Keratinocyte (primary cell): ENCODE measurements around the gene PALD1. TPM values are rescaled to one million over a fixed set of nuclear protein-coding genes. Genes with fewer than 3 reads are reported as not detected.

Experiments
- DNase-seq: peaks from one replicate; pipeline ENCODE4 v3.0.0-alpha.2; 2011; ENCODE audit warnings: low read depth, missing footprints, low spot score
- FAIRE-seq: peaks from 2 replicates; lab custom pipeline; 2011; peaks lifted over from hg19 to GRCh38; lab: Jason Lieb, UNC
- H2AFZ ChIP-seq: 2 replicates; pipeline ENCODE4 v1.6.0; 2012; ENCODE audit warnings: low read length, control low read depth, inconsistent platforms; ENCODE audit not compliant: control insufficient read depth
- H3K27ac ChIP-seq: 2 replicates; pipeline ENCODE4 v1.5.1; 2011; ENCODE audit warnings: low read length; ENCODE audit not compliant: control insufficient read depth, insufficient read depth
- H3K27me3 ChIP-seq: 3 replicates; pipeline ENCODE4 v1.6.0; 2011; ENCODE audit warnings: low read length; ENCODE audit not compliant: control insufficient read depth, insufficient read depth; ENCODE audit errors: extremely low read depth
- H3K36me3 ChIP-seq, 2 experiments: 2 replicates in 1 of 2; 3 replicates in 1 of 2; pipeline ENCODE4 v1.5.1; 2011; ENCODE audit warnings: low read length in 2 of 2, mild to moderate bottlenecking in 1 of 2; ENCODE audit not compliant: control insufficient read depth in 2 of 2, insufficient read depth in 2 of 2; ENCODE audit errors: extremely low read depth in 1 of 2
- H3K4me1 ChIP-seq: 3 replicates; pipeline ENCODE4 v1.5.1; 2011; ENCODE audit warnings: low read length; ENCODE audit not compliant: control insufficient read depth, insufficient read depth; ENCODE audit errors: extremely low read depth
- H3K4me2 ChIP-seq: 3 replicates; pipeline ENCODE4 v1.6.0; 2011; ENCODE audit warnings: low read depth, low read length; ENCODE audit not compliant: control insufficient read depth, insufficient read depth; ENCODE audit errors: extremely low read depth
- H3K4me3 ChIP-seq, 3 experiments: fragments of 200-600 bp in 1 of 3; sonication (generic) in 1 of 3; 2 replicates in 2 of 3; 3 replicates in 1 of 3; pipeline ENCODE4 v1.5.1; 2011 to 2016; ENCODE audit warnings: low read length in 3 of 3, mild to moderate bottlenecking in 3 of 3, control low read depth in 2 of 3, inconsistent platforms in 1 of 3, low read depth in 1 of 3, mixed read lengths in 1 of 3, mixed run types in 1 of 3, moderate library complexity in 1 of 3; ENCODE audit not compliant: control insufficient read depth in 2 of 3, insufficient read depth in 2 of 3; ENCODE audit errors: extremely low read depth in 1 of 3
- H3K79me2 ChIP-seq: 2 replicates; pipeline ENCODE4 v1.6.0; 2012; ENCODE audit warnings: low read length; ENCODE audit not compliant: control insufficient read depth, insufficient read depth
- H3K9ac ChIP-seq: 3 replicates; pipeline ENCODE4 v1.6.0; 2011; ENCODE audit warnings: low read length; ENCODE audit not compliant: control insufficient read depth, insufficient read depth; ENCODE audit errors: extremely low read depth
- H3K9me1 ChIP-seq: 3 replicates; pipeline ENCODE4 v1.6.0; 2011; ENCODE audit warnings: low read length; ENCODE audit not compliant: control insufficient read depth, insufficient read depth; ENCODE audit errors: extremely low read depth
- H3K9me3 ChIP-seq: 2 replicates; pipeline ENCODE4 v1.5.1; 2012; ENCODE audit warnings: low read depth, low read length; ENCODE audit not compliant: control insufficient read depth
- H4K20me1 ChIP-seq: 3 replicates; pipeline ENCODE4 v1.6.0; 2011; ENCODE audit warnings: low read length; ENCODE audit not compliant: control insufficient read depth, insufficient read depth; ENCODE audit errors: extremely low read depth
- EZH2 ChIP-seq: IDR thresholded peaks from one replicate; pipeline ENCODE4 v1.6.1; 2012; ENCODE audit warnings: inconsistent platforms, mild to moderate bottlenecking, low read length, moderate library complexity
- dilution Hi-C: fragments of 300-500 bp; cut with MboI; formaldehyde crosslinking; loops from one replicate; pipeline ENCODE4 v1.7.0; 2020; ENCODE audit warnings: low sequenced_read_pairs; ENCODE audit not compliant: extremely low pct_ligation_motif_present
- polyA plus RNA-seq, 5 experiments: library from polyadenylated mRNA; depleted of rRNA in 3 of 5; stranded (reverse) in 3 of 5; stranded (forward) in 1 of 5; unstranded in 1 of 5; fragments of >200 nt; gene quantifications; 1 replicate in 1 of 5; 2 replicates in 3 of 5; 3 replicates in 1 of 5; pipeline versions ENCODE4 v1.2.1 to v1.2.3, GENCODE V29; 2011 to 2012; ENCODE audit warnings: missing spikeins in 2 of 5, low read depth in 1 of 5, low replicate concordance in 1 of 5
- TF ChIP-seq, protein P1 (sequence below), 3 experiments: IDR thresholded peaks in 1 of 3; conservative IDR thresholded peaks in 1 of 3; optimal IDR thresholded peaks in 1 of 3; 2 replicates in 2 of 3; 3 replicates in 1 of 3; pipeline versions ENCODE3 to v1.5.1; 2011; ENCODE audit warnings: low read length in 3 of 3, mild to moderate bottlenecking in 3 of 3, moderate library complexity in 2 of 3, control low read depth in 1 of 3, inconsistent platforms in 1 of 3; ENCODE audit not compliant: insufficient read depth in 2 of 3; ENCODE audit errors: extremely low read depth in 1 of 3

Gene PALD1
- polyA plus RNA-seq, 1 donor (not counting 4 experiments of a cell fraction or from before 2014, with no cell fraction given), result 0.83 TPM

DNA sequence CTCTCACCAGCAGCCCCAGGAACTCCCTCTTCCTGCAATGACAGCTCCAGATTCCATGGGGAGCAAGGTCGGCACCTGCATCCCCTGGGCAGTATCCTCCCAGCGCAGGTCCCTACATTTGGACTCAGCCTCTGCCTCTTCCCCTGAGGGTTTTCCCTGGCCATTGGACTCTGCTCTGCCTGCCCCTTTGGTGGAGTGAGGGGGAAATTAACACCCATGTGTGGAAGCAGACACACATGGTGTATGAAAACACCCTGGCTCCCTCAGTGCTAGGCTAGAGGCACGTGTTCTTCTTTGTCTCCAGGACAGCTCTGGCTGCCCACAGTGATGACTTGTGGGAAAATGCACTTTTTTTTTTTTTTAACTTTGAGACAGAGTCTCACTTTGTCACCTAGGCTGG, 115.6 kb downstream of the PALD1 start:
- peaks cover 31% of the 10 kb centered on the region for H3K27me3 ChIP-seq
- FAIRE-seq (no peak), DNase-seq (no peak)
- no peaks in the 10 kb centered on the region for H3K79me2 ChIP-seq
- no peaks in the 10 kb centered on the region for H3K36me3 ChIP-seq
- H3K4me1 ChIP-seq, result peaks cover 8% of the 10 kb centered on the region
- no peak for TF ChIP-seq EZH2
- TF ChIP-seq, protein P1, sequence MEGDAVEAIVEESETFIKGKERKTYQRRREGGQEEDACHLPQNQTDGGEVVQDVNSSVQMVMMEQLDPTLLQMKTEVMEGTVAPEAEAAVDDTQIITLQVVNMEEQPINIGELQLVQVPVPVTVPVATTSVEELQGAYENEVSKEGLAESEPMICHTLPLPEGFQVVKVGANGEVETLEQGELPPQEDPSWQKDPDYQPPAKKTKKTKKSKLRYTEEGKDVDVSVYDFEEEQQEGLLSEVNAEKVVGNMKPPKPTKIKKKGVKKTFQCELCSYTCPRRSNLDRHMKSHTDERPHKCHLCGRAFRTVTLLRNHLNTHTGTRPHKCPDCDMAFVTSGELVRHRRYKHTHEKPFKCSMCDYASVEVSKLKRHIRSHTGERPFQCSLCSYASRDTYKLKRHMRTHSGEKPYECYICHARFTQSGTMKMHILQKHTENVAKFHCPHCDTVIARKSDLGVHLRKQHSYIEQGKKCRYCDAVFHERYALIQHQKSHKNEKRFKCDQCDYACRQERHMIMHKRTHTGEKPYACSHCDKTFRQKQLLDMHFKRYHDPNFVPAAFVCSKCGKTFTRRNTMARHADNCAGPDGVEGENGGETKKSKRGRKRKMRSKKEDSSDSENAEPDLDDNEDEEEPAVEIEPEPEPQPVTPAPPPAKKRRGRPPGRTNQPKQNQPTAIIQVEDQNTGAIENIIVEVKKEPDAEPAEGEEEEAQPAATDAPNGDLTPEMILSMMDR (optimal IDR thresholded peaks at IDR 0.05 in 1 of 3, IDR thresholded peaks at IDR 0.05 in 1 of 3, conservative IDR thresholded peaks at IDR 0.05 in 1 of 3; ENCODE audit: extremely low read depth in 1 of 3, insufficient read depth in 2 of 3, low read length in 3 of 3), result no peak
- no peak overlapping the region for H3K4me3 ChIP-seq
- H3K4me2 ChIP-seq, result no peak overlapping the region
- H4K20me1 ChIP-seq, result no peaks in the 10 kb centered on the region
- H3K27ac ChIP-seq, result no peak overlapping the region
- H3K9me1 ChIP-seq, result no peaks in the 10 kb centered on the region
- no peak overlapping the region for H2AFZ ChIP-seq
- H3K9ac ChIP-seq, result no peak overlapping the region
- no peaks in the 10 kb centered on the region for H3K9me3 ChIP-seq
- dilution Hi-C loops, result no loop called here

DNA sequence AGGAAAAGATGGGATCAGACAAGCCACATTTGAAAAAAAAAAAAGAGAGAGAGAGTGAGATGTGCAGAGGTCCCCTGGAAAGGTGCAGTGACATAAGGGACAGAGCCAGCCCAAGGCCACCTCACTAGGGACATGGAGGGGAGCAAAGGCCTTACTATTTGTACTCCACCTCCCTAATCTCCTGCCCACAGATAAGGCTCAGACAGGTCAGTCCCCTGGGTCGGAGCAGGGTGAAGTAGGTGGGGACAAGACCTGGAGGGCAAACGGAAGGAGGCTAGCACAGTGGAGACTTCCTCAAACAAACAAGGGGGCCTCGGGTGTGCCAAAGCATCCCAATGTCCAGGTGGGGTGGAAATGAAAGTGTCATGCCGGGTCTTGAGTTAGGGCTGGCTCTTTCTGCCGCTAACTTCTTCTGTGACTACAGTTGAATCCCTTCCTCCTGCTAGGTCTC, 117.0 kb downstream of the PALD1 start:
- FAIRE-seq, result no peak
- DNase-seq, result no peak
- no peak for TF ChIP-seq EZH2
- TF ChIP-seq, protein P1 (optimal IDR thresholded peaks at IDR 0.05 in 1 of 3, IDR thresholded peaks at IDR 0.05 in 1 of 3, conservative IDR thresholded peaks at IDR 0.05 in 1 of 3; ENCODE audit: extremely low read depth in 1 of 3, insufficient read depth in 2 of 3, low read length in 3 of 3), result no peak
- H4K20me1 ChIP-seq, result no peaks in the 10 kb centered on the region
- H3K4me2 ChIP-seq, result no peak overlapping the region
- H3K27me3 ChIP-seq, result peaks cover 23% of the 10 kb centered on the region
- H3K79me2 ChIP-seq, result no peaks in the 10 kb centered on the region
- no peak overlapping the region for H3K27ac ChIP-seq
- H3K9me3 ChIP-seq, result no peaks in the 10 kb centered on the region
- no peaks in the 10 kb centered on the region for H3K36me3 ChIP-seq
- dilution Hi-C loops, result no loop called here
- no peak overlapping the region for H3K9ac ChIP-seq
- H3K4me3 ChIP-seq, result no peak overlapping the region
- no peak overlapping the region for H2AFZ ChIP-seq
- H3K4me1 ChIP-seq, result peaks cover 8% of the 10 kb centered on the region
- no peaks in the 10 kb centered on the region for H3K9me1 ChIP-seq
